NCI-H146 treated with DMSO at 0.1 percent for 48 hours (cell line): ENCODE measurements around the gene ATP5MC2.

Experiments used
- DNase-seq: peaks from one replicate; lab custom pipeline; 2025; ENCODE audit not compliant: unreplicated experiment; lab: John Stamatoyannopoulos, UW

The ATP5MC2 gene

DNA sequence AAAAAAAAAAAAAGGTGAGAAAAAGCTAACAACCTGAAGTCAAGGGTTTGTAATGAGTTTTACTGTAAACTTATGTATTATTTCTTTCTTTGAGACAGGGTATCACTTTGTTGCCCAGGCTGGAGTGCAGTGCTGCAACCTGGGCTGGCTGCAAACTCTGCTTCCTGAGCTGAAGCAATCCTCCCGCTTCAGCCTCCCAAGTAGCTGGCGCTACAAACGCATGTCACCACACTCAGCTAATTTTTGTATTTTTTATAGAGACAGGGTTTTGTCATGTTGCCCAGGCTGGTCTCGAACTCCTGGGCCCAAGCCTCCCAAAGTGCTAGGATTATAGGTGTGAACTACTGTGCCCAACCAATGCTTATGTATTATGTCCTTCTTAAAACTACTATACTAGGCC is 58.9 kb downstream of the ATP5MC2 start:
- DNase-seq, result no peak
